Lower leg skin (tissue), 4 donors: ENCODE data around the gene STARD13. TPM values are rescaled to one million over a fixed set of nuclear protein-coding genes. Genes with fewer than 3 reads are reported as not detected.

Source experiments
- DNase-seq, 2 donors: peaks; one replicate each; pipeline ENCODE4 v3.0.0-alpha.2; 2019; ENCODE audit warnings: low spot score in 2 of 2
- H3K4me3 ChIP-seq: fragments of 200-600 bp; sonication (generic); 2 replicates; pipeline ENCODE4 v1.5.1; 2017; ENCODE audit warnings: mild to moderate bottlenecking, low read depth; ENCODE audit not compliant: poor library complexity, severe bottlenecking
- CTCF ChIP-seq, 3 donors: fragments of 450-650 bp; IDR thresholded peaks; one replicate each; pipeline ENCODE4 v1.5.1; 2016; ENCODE audit warnings: antibody characterized with exemption in 3 of 3, mild to moderate bottlenecking in 3 of 3, moderate library complexity in 2 of 3
- POLR2A ChIP-seq, 2 donors: fragments of 450-650 bp; IDR thresholded peaks; one replicate each; pipeline ENCODE4 v1.6.1; 2016 to 2017; ENCODE audit warnings: antibody characterized with exemption in 2 of 2, mild to moderate bottlenecking in 1 of 2, moderate library complexity in 1 of 2
- WGBS, 2 donors: methylation state at CpG; one replicate each; pipeline ENCODE4 v1.1.5; 2018; 5-methylcytosine and 5-hydroxymethylcytosine counted together
- intact Hi-C: fragments of 100-400 bp; cut with DNase I; formaldehyde crosslinking; loops from one replicate; pipeline ENCODE4 v1.15.0; 2023; ENCODE audit warnings: low total_unique reads
- total RNA-seq, 4 donors: library from RNA; depleted of rRNA; stranded (reverse); fragments of >200 nt; gene quantifications; one replicate each; pipeline ENCODE4 v1.1.0, GENCODE V29; 2016

Gene STARD13
- total RNA-seq, 4 donors from 2014 or later = 15.7 to 22.5 (median 19.6) TPM

GRCh38 chr13:33087790-33088189, 197.8 kb downstream of the STARD13 start:
- TF ChIP-seq CTCF (IDR thresholded peaks at IDR 0.05) = no peak
- TF ChIP-seq POLR2A (IDR thresholded peaks at IDR 0.05) = no peak
- no peak overlapping the region for H3K4me3 ChIP-seq
- WGBS, 2 donors = 50 to 56% methylated on average over 3 of the region's 3 CpGs
- intact Hi-C loops = no loop called here
- no peak for DNase-seq

GRCh38 chr13:33087091-33087490, 198.5 kb downstream of the STARD13 start:
- DNase-seq = no peak
- intact Hi-C loops = no loop called here
- WGBS, 2 donors = 82 to 83% methylated on average over 9 of the region's 9 CpGs
- no peak overlapping the region for H3K4me3 ChIP-seq
- TF ChIP-seq POLR2A (IDR thresholded peaks at IDR 0.05) (no peak), CTCF (IDR thresholded peaks at IDR 0.05) (no peak)

DNA sequence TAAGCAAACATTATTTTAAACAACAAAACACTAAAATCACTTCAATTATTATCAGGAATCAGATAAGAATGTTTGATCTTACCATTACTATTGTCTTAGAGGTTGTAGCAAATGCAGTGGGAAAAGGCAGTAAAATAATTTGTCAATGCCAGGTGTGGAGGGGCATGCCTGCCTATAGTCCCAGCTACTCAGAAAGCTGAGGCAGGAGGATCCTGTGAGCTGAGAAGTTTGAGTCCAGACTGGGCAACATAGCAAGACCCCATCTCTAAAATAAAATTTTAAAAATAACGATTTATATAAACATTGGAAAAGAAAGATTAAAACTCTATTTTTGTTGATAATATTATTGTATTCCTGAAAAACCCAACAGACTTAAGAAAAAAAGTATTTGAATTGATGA, 202.5 kb downstream of the STARD13 start:
- no peak for DNase-seq
- WGBS, 2 donors = 93 to 100% methylated on average over 1 of the region's 1 CpG
- intact Hi-C loops = no loop called here
- no peak overlapping the region for H3K4me3 ChIP-seq
- no peak for TF ChIP-seq POLR2A (IDR thresholded peaks at IDR 0.05)
- TF ChIP-seq CTCF (IDR thresholded peaks at IDR 0.05) = no peak

DNA sequence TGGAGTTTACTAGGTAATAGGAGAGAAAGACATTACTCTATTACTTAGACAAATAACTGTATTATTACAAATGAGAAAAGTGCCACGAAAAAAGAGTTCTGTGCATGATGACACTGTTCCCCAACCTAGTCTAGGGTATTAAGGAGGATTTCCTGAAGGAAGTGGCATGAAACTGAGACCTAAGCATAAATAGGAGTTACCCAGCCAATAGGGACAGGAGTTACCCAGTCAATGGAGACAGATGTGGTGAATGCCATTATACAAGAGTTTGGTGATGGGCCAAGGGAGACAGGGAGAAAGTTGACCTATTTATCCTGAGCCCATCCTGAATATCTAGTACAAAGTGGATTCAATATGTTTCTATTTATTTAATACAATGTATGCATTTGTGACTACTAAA, 203.9 kb downstream of the STARD13 start:
- WGBS, 2 donors = 63 to 65% methylated on average over 1 of the region's 1 CpG

DNA sequence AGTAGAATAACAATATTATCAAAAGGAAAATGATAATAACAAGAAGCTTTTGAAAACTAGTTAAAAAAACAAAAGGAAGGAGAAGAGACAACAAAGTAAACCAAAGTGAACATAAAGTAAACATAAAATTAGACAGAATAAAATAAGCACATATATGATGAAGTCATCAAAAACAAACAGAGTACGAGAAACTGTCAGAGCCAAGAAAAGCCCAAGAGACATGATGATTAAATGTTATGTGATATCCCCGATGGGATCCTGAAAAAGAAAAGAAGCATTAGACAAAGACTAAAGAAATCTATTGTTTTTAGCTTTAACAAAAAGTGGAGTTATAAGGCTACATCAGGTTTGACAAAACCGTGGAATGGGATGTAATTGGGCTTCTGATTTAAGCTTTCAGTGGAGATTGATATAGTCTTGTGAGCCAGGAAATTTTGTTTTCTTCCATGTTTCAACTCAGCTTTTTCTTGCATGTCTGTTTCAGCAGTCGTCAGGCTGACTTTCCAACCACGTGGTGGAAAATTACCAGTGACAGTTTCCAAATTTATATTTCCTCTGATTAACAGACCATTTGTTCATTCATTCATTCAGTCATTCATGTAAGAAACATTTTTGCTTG, 204.5 kb downstream of the STARD13 start:
- no peak overlapping the region for H3K4me3 ChIP-seq
- WGBS, 2 donors = 38 to 42% methylated on average over 5 of the region's 5 CpGs
- intact Hi-C loops = no loop called here
- TF ChIP-seq POLR2A (IDR thresholded peaks at IDR 0.05) = no peak
- TF ChIP-seq CTCF (IDR thresholded peaks at IDR 0.05) = no peak
- DNase-seq = no peak

More for the DNA sequence above, 203.9 kb downstream of the STARD13 start:
- DNase-seq = no peak
- intact Hi-C loops = no loop called here
- H3K4me3 ChIP-seq = no peak overlapping the region
- TF ChIP-seq CTCF (IDR thresholded peaks at IDR 0.05) (no peak), POLR2A (IDR thresholded peaks at IDR 0.05) (no peak)

DNA sequence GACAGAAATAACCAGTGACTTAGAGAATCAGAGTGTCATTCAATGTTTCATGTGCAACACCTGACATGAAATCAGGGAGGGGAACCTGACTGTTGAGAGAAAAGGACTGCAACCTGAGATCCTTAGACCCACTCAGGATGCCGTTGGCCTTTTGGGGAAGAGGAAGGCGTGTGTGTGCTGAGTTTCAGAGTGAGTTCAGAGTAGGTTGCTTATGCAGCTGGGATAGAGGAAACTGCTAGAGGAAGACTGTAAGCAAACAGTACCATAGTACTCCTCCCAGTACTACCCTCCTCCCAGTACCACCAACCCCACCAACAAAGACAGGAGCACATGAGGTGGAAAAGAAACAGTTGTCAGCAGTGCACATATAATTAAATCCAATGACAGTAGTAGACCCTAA, 205.6 kb downstream of the STARD13 start:
- intact Hi-C loops = no loop called here
- no peak for DNase-seq
- WGBS, 2 donors = 70 to 76% methylated on average over 2 of the region's 2 CpGs

More for the DNA sequence above, 205.6 kb downstream of the STARD13 start:
- H3K4me3 ChIP-seq = no peak overlapping the region
- no peak for TF ChIP-seq POLR2A (IDR thresholded peaks at IDR 0.05)
